Pancreas (tissue), 10 donors: Measurements from ENCODE around the gene SEMA4D. TPM values are rescaled to one million over a fixed set of nuclear protein-coding genes. Genes with fewer than 3 reads are reported as not detected.

ENCODE experiments used
- ATAC-seq, 4 donors: fragments of 200-7000 bp; cut with Tn5 transposase; one replicate each; pipeline versions ENCODE4 v1.8.0 to v1.9.1; 2020; ENCODE audit warnings: mild to moderate bottlenecking in 4 of 4, moderate library complexity in 4 of 4
- DNase-seq, 6 donors: peaks; one replicate each; pipeline ENCODE4 v3.0.0-alpha.2; 2020
- FAIRE-seq: peaks from 2 replicates; lab custom pipeline; 2012; peaks lifted over from hg19 to GRCh38; lab: Jason Lieb, UNC
- H3K27ac ChIP-seq, 4 donors: fragments of 200-600 bp; sonication (generic); 1 replicate in 3 of 4; 2 replicates in 1 of 4; pipeline versions ENCODE4 v1.5.0 to v1.8.0; 2020
- H3K27me3 ChIP-seq, 4 donors: fragments of 200-600 bp; one replicate each; pipeline ENCODE4 v1.8.0; 2021
- H3K36me3 ChIP-seq, 3 donors: fragments of 200-600 bp; sonication (generic) in 1 of 3; one replicate each; pipeline versions ENCODE4 v1.5.0 to v1.8.0; 2020 to 2021
- H3K4me1 ChIP-seq, 3 donors: fragments of 200-600 bp; one replicate each; pipeline ENCODE4 v1.8.0; 2021
- H3K4me3 ChIP-seq, 4 donors: fragments of 200-600 bp; sonication (generic) in 2 of 4; one replicate each; pipeline versions ENCODE4 v1.5.0 to v1.8.0; 2020 to 2021
- H3K9me3 ChIP-seq, 4 donors: fragments of 200-600 bp; one replicate each; pipeline ENCODE4 v1.8.0; 2021
- WGBS, 2 donors: extraction: QIAGEN DNeasy Blood & Tissue Kit; methylation state at CpG; one replicate each; pipeline ENCODE4 v1.1.7; 2013; 5-methylcytosine and 5-hydroxymethylcytosine counted together
- intact Hi-C, 3 donors: fragments of 100-400 bp; cut with DNase I; formaldehyde crosslinking; loops; one replicate each; pipeline versions ENCODE4 v1.11.1 to v1.14.2; 2022
- polyA plus RNA-seq, 2 donors: library from polyadenylated mRNA; stranded (reverse); fragments of 200-250 nt; gene quantifications; one replicate each; pipeline ENCODE4 v1.2.3, GENCODE V29; 2013
- total RNA-seq, 6 donors: library from RNA; stranded (reverse); fragmentation: NEBNext Ultra II Directional in 4 of 6; extraction: Animal tissue kit (Norgen Biotek cat#: 25700) in 4 of 6; gene quantifications; one replicate each; pipeline versions ENCODE4 v1.2.1 to v1.2.4, GENCODE V29; 2021 to 2023
- TF ChIP-seq, protein P1 (sequence below), 4 donors: fragments of 200-600 bp; sonication (generic) in 3 of 4; IDR thresholded peaks; one replicate each; pipeline versions ENCODE4 v1.5.0 to v1.8.0; 2021; ENCODE audit warnings: antibody characterized with exemption in 4 of 4
- donor health status: healthy with polysubstance abuse.
- donor health status: DM: no; HTN: no; CAD: no; lungs with moderate emphysema.
- donor health status: DM: no; HTN: no; CAD: no.
- donor health status: control.
- donor health status: control.
- donor health status: Bipolar disorder and iron deficiency.
- donor health status: DM: yes; HTN: yes; CAD: no.
- donor health status: DM: no; HTN: no; CAD: no.
- donor health status: DM: no; HTN: no; CAD: no.
- donor health status: DM: yes; HTN: yes; CAD: no.

The SEMA4D gene
- total and polyA plus RNA-seq, 8 donors: 7.1 to 29.7 (median 12.9) TPM

DNA sequence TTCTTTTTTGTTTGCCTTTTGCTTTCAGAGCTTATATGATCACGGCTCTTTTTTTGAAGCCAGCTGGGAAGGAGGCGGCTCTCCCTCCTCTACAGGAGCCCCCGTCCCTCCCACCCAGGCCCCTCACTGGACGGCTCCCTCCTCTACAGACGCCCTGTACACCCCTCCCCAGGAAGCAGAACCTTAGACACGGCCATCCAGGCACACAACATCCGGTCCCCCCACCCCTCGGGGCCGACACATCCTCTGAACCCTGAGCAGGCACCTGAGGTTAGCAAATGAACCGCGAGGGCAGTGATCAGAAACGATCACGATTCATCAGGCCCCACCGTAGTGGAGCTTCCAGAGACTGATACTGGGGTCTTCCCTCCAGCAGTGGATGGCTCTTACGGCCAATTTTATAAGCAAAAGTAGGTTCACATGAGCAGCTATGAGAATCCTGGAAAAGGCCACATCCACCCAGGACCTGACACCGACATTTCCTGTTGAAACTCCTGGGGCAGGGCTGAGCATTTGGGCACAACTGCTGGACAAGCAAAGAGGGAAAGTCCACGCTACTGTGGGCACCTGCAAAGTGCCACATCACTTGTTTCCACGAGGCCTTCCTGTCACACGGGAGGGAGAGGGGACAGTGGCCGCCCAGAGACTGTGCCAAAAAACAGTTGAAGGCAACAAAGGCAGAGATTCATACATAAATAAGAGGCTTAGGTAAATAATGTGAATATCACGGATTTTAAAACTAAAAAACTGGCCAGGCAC is 78.9 kb downstream of the SEMA4D start:
- H3K9me3 ChIP-seq: no peaks in the 10 kb centered on the region
- no peaks in the 10 kb centered on the region for H3K36me3 ChIP-seq
- no peak overlapping the region for H3K4me3 ChIP-seq
- H3K27ac ChIP-seq: no peak overlapping the region
- H3K27me3 ChIP-seq: no peaks in the 10 kb centered on the region
- FAIRE-seq: no peak
- no peaks in the 10 kb centered on the region for H3K4me1 ChIP-seq
- TF ChIP-seq, protein P1, sequence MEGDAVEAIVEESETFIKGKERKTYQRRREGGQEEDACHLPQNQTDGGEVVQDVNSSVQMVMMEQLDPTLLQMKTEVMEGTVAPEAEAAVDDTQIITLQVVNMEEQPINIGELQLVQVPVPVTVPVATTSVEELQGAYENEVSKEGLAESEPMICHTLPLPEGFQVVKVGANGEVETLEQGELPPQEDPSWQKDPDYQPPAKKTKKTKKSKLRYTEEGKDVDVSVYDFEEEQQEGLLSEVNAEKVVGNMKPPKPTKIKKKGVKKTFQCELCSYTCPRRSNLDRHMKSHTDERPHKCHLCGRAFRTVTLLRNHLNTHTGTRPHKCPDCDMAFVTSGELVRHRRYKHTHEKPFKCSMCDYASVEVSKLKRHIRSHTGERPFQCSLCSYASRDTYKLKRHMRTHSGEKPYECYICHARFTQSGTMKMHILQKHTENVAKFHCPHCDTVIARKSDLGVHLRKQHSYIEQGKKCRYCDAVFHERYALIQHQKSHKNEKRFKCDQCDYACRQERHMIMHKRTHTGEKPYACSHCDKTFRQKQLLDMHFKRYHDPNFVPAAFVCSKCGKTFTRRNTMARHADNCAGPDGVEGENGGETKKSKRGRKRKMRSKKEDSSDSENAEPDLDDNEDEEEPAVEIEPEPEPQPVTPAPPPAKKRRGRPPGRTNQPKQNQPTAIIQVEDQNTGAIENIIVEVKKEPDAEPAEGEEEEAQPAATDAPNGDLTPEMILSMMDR (IDR thresholded peaks at IDR 0.05): no peak
- WGBS, 2 donors: 89 to 90% methylated on average over 20 to 21 of the region's 21 CpGs
- DNase-seq: peak in 1 of 6 donors; percentile 37
- intact Hi-C loops: no loop called here
- ATAC-seq: peak in 1 of 4 donors; percentile 34

DNA sequence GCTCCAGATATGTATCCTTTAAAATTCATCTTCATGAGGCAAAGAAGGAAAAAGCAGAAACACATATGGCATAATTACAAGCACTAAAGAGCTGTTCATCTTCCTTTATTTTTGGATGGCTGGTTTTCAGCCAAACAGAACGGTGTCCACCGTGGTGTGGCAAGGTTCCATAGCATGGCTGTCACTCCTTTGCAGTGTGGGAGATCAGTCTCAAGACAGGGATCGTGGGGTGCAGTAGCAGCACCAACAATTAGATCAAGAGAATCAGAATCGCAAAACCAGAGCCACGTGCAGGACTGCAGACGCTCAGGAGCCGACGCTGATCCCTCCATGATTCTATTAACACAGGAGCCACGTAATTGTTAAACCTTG is 79.5 kb downstream of the SEMA4D start:
- Histone ChIP-seq H3K27me3 (no peaks in the 10 kb centered on the region), H3K27ac (no peak overlapping the region), H3K36me3 (no peaks in the 10 kb centered on the region), H3K4me1 (no peaks in the 10 kb centered on the region), H3K9me3 (no peaks in the 10 kb centered on the region), H3K4me3 (no peak overlapping the region)
- TF ChIP-seq, protein P1 (IDR thresholded peaks at IDR 0.05): no peak
- intact Hi-C loops: no loop called here
- DNase-seq (no peak), FAIRE-seq (no peak), ATAC-seq (no peak)
- WGBS, 2 donors: 85 to 89% methylated on average over 9 of the region's 9 CpGs

DNA sequence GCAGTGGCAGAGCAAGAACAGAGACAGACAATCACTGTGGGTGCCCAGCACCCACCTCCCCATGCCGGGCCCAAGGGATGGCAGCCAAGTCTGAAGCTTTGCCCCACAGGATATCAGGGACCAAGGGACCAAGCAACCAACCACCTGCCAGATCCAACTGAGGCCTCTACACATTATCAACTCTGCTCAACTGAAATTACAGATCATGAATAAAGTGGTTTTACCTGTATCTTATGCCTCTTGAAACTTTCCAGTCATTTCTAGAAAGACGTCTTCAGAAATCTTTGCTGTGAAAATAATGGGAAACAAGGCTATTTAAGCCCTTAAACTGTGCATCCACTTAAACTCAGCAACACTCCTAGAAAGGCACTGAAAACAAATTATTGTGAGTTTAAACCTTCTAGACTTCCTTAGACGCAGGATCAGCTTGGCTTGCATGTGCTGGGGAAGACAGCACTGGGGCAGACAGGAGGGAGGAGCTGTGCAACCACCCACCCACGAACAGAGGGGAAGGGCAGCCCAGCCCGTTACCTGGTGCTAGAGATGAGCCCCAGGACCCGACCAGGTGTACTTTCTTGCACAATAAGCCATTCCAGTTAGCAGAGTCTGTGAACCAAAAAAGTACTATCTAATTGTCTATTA is 80.0 kb downstream of the SEMA4D start:
- H3K27ac ChIP-seq: no peak overlapping the region
- H3K4me1 ChIP-seq: no peaks in the 10 kb centered on the region
- H3K27me3 ChIP-seq: no peaks in the 10 kb centered on the region
- FAIRE-seq (no peak), ATAC-seq (peak in 2 of 4 donors; percentile 24 to 25), DNase-seq (no peak)
- intact Hi-C loops: no loop called here
- TF ChIP-seq, protein P1 (IDR thresholded peaks at IDR 0.05): no peak
- no peak overlapping the region for H3K4me3 ChIP-seq
- WGBS, 2 donors: 90% methylated on average over 6 of the region's 6 CpGs
- H3K36me3 ChIP-seq: no peaks in the 10 kb centered on the region
- H3K9me3 ChIP-seq: no peaks in the 10 kb centered on the region

DNA sequence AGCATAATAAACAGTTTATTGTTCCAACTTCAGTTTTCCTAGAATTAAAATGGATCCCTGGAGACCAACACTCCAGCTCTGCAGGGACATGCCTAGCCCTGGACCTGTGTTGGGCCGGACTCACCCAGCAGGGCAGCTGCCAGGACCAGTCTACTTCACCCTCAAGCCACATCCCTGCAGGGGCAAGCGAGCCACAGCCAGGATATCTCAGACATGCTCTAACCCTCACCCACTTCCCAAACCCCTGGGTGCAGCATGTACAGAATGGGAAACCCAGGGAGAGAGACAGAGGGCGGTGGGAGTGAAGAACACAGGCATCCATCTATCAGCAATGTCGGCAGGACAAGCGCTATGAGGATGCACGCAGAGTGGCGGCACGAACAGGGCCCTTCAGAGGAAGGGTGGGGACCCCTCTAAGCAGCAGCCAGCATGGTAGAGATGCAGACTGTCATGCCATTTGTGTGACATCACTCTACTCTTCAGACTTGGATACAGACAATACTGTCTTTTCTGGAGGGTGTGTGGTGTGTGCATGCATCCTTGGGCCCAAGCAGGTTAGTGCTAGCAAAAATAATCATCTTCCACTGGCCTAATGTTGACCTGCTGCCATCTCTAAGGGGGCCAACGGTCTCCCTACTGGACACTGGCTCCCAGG is 83.1 kb downstream of the SEMA4D start:
- Histone ChIP-seq H3K4me3 (no peak overlapping the region), H3K9me3 (no peaks in the 10 kb centered on the region), H3K27ac (no peak overlapping the region), H3K36me3 (no peaks in the 10 kb centered on the region), H3K27me3 (no peaks in the 10 kb centered on the region), H3K4me1 (no peaks in the 10 kb centered on the region)
- FAIRE-seq (no peak), DNase-seq (no peak), ATAC-seq (no peak)
- WGBS, 2 donors: 90 to 94% methylated on average over 9 of the region's 9 CpGs
- intact Hi-C loops: no loop called here
- TF ChIP-seq, protein P1 (IDR thresholded peaks at IDR 0.05): no peak
